Mesothelial cell of epicardium (in vitro differentiated cells): Measurements from ENCODE around the gene HDAC3. TPM values are rescaled to one million over a fixed set of nuclear protein-coding genes. Genes with fewer than 3 reads are reported as not detected.

Experiments used
- DNase-seq, 2 experiments: peaks; one replicate each; pipeline ENCODE4 v3.0.0; 2021; ENCODE audit warnings: low spot score in 2 of 2; ENCODE audit not compliant: unreplicated experiment in 2 of 2
- H3K27ac Mint-ChIP-seq: 2 replicates; pipeline ENCODE4 v1.8.0; 2021; ENCODE audit warnings: mixed read lengths
- H3K27me3 Mint-ChIP-seq: 2 replicates; pipeline ENCODE4 v1.8.0; 2021; ENCODE audit warnings: low read depth, mixed read lengths
- H3K36me3 Mint-ChIP-seq: 2 replicates; pipeline ENCODE4 v1.8.0; 2021; ENCODE audit warnings: mixed read lengths
- H3K4me1 Mint-ChIP-seq: 2 replicates; pipeline ENCODE4 v1.8.0; 2021; ENCODE audit warnings: mixed read lengths
- H3K4me3 Mint-ChIP-seq: 2 replicates; pipeline ENCODE4 v1.8.0; 2021; ENCODE audit warnings: mild to moderate bottlenecking, moderate library complexity, mixed read lengths
- H3K9me3 Mint-ChIP-seq: 2 replicates; pipeline ENCODE4 v1.8.0; 2021; ENCODE audit warnings: mixed read lengths
- total RNA-seq: library from RNA; stranded (reverse); gene quantifications from 3 replicates; pipeline ENCODE4 v1.2.1, GENCODE V29; 2021
- TF ChIP-seq, protein P1 (sequence below): fragments of 200-600 bp; sonication (generic); IDR thresholded peaks from one replicate; pipeline ENCODE4 v1.5.0; 2021; ENCODE audit warnings: antibody characterized with exemption; ENCODE audit not compliant: unreplicated experiment

HDAC3 gene
- total RNA-seq, 1 donor from 2014 or later: 108 TPM

DNA sequence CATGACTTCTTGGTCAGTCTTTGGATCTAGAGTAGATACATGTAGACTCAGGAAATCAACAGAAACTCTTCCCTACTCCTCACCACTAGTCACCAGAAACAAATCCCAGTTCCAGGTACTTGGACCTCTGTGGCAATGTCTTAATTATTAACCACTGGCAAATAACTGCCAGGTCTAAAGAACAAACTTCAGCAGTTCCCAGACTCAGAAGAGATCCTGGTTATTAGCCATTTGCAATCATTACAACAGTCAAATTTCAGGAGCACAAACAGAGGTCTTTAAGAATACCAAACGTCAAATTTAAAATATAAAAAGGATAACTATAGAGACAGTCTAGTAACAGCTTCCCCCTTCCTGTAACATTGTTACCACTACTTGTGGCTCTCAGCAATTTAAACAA, 28.1 kb downstream of the HDAC3 start:
- no peak overlapping the region for H3K4me3 Mint-ChIP-seq
- no peaks in the 10 kb centered on the region for H3K27me3 Mint-ChIP-seq
- no peak for DNase-seq
- H3K4me1 Mint-ChIP-seq: peaks cover 16% of the 10 kb centered on the region
- TF ChIP-seq, protein P1, sequence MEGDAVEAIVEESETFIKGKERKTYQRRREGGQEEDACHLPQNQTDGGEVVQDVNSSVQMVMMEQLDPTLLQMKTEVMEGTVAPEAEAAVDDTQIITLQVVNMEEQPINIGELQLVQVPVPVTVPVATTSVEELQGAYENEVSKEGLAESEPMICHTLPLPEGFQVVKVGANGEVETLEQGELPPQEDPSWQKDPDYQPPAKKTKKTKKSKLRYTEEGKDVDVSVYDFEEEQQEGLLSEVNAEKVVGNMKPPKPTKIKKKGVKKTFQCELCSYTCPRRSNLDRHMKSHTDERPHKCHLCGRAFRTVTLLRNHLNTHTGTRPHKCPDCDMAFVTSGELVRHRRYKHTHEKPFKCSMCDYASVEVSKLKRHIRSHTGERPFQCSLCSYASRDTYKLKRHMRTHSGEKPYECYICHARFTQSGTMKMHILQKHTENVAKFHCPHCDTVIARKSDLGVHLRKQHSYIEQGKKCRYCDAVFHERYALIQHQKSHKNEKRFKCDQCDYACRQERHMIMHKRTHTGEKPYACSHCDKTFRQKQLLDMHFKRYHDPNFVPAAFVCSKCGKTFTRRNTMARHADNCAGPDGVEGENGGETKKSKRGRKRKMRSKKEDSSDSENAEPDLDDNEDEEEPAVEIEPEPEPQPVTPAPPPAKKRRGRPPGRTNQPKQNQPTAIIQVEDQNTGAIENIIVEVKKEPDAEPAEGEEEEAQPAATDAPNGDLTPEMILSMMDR: no peak
- no peaks in the 10 kb centered on the region for H3K36me3 Mint-ChIP-seq
- H3K27ac Mint-ChIP-seq: no peak overlapping the region
- no peaks in the 10 kb centered on the region for H3K9me3 Mint-ChIP-seq

DNA sequence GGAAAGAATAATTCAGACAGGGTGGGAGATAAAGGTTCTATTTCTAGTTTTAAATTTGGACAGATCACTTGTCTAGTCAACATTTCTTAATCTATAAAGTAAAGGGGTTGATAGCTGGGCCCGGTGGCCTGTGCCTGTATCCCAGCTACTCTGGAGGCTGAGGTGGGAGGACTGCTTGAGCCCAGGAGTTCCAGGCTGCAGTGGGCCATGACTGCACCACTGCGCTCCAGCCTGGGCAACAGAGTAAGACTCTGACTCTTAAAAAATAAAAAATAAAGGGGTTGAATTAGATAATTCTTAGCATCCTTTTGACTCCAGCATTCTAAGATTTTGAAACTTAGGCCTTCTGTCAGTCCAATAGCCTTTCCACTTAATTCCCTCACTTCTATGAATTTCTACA, 28.6 kb downstream of the HDAC3 start:
- no peak for DNase-seq

GRCh38 chr5:141605523-141606277, 30.9 kb downstream of the HDAC3 start:
- Mint-ChIP-seq H3K4me1 (peaks cover 16% of the 10 kb centered on the region), H3K27ac (no peak overlapping the region), H3K27me3 (no peaks in the 10 kb centered on the region), H3K36me3 (no peaks in the 10 kb centered on the region), H3K4me3 (no peak overlapping the region), H3K9me3 (no peaks in the 10 kb centered on the region)
- no peak for DNase-seq
- TF ChIP-seq, protein P1: no peak

More for the DNA sequence above, 28.6 kb downstream of the HDAC3 start:
- Mint-ChIP-seq H3K27me3 (no peaks in the 10 kb centered on the region), H3K27ac (no peak overlapping the region), H3K4me3 (no peak overlapping the region), H3K36me3 (no peaks in the 10 kb centered on the region), H3K9me3 (no peaks in the 10 kb centered on the region), H3K4me1 (peaks cover 16% of the 10 kb centered on the region)
- TF ChIP-seq, protein P1: no peak

- DNase-seq: no peak
- Mint-ChIP-seq H3K9me3 (no peaks in the 10 kb centered on the region), H3K36me3 (no peaks in the 10 kb centered on the region), H3K27ac (peak overlapping the region; percentile 18), H3K4me1 (peaks cover 16% of the 10 kb centered on the region), H3K4me3 (no peak overlapping the region), H3K27me3 (no peaks in the 10 kb centered on the region)
- TF ChIP-seq, protein P1: no peak
Observed at GRCh38 chr5:141603923-141604717, 32.5 kb downstream of the HDAC3 start.

DNA sequence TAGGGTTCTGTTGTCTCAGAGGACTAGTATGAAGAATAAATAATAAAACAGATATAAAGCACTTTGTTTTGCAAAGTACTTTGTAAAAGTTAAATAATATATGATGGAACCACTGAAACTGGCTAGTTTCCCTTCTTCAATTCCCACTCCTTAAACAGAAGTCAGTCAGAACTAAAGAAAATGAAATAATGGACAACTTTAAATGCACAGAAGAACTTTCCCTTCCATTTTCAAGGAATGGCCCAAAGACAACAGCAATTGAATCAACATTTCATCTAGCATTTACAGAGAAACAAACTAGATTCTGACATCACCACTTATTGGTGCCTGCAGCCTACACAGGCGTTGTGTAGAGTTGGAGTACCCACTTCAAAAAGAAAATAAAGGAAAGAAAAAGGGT, 34.0 kb downstream of the HDAC3 start:
- no peak for DNase-seq
- no peak overlapping the region for H3K4me3 Mint-ChIP-seq
- peaks cover 14% of the 10 kb centered on the region for H3K4me1 Mint-ChIP-seq
- H3K36me3 Mint-ChIP-seq: no peaks in the 10 kb centered on the region
- no peaks in the 10 kb centered on the region for H3K9me3 Mint-ChIP-seq
- H3K27me3 Mint-ChIP-seq: no peaks in the 10 kb centered on the region
- TF ChIP-seq, protein P1: no peak
- H3K27ac Mint-ChIP-seq: no peak overlapping the region
